Measurements from ENCODE around the gene FGFRL1. TPM values are rescaled to one million over a fixed set of nuclear protein-coding genes. Genes with fewer than 3 reads are reported as not detected.

FGFRL1 gene
- total RNA-seq, 4 donors from 2014 or later: 11.7 to 15.9 (median 14.2) TPM

- peak overlapping the region in 1 of 4 donors; percentile 38 for H3K27ac ChIP-seq
- H3K4me3 ChIP-seq: no peak overlapping the region
- no peaks in the 10 kb centered on the region for H3K36me3 ChIP-seq
- intact Hi-C loops (cut with DNase I; ENCODE audit: low total_unique reads): no loop called here
- H3K9me3 ChIP-seq: no peaks in the 10 kb centered on the region
- peaks cover 4 to 15% (median 10%) of the 10 kb centered on the region in 4 donors for H3K4me1 ChIP-seq
- TF ChIP-seq POLR2AphosphoS5 (IDR thresholded peaks at IDR 0.05) (no peak), CTCF (IDR thresholded peaks at IDR 0.05) (no peak), POLR2A (IDR thresholded peaks at IDR 0.05) (no peak), EP300 (IDR thresholded peaks at IDR 0.05; ENCODE audit: low read depth) (no peak)
- in situ Hi-C loops (cut with MboI; ENCODE audit: low pct_ligation_motif_present in 1 of 4, low pct_unique_long_range_greater_than_20kb in 1 of 4, low sequenced_read_pairs in 3 of 4): no loop called here
- no peaks in the 10 kb centered on the region for H3K27me3 ChIP-seq
- peak; percentile 55 for DNase-seq
- WGBS, 2 donors (ENCODE audit: low coverage in 1 of 2): 71% methylated on average over 18 of the region's 19 CpGs; no CpG with 5 or more reads in 1 of the 2 donors
Measured at GRCh38 chr4:1021386-1022050, 10.1 kb downstream of the FGFRL1 start.

- Histone ChIP-seq H3K27me3 (no peaks in the 10 kb centered on the region), H3K4me3 (no peak overlapping the region), H3K27ac (peak overlapping the region in 1 of 4 donors; percentile 38), H3K36me3 (no peaks in the 10 kb centered on the region), H3K4me1 (peaks cover 4 to 15% (median 10%) of the 10 kb centered on the region in 4 donors), H3K9me3 (no peaks in the 10 kb centered on the region)
- TF ChIP-seq EP300 (IDR thresholded peaks at IDR 0.05; ENCODE audit: low read depth): no peak
- TF ChIP-seq POLR2A (IDR thresholded peaks at IDR 0.05): no peak
- TF ChIP-seq POLR2AphosphoS5 (IDR thresholded peaks at IDR 0.05): no peak
- TF ChIP-seq CTCF (IDR thresholded peaks at IDR 0.05): no peak
- intact Hi-C loops (cut with DNase I; ENCODE audit: low total_unique reads): no loop called here
- no peak for DNase-seq
- in situ Hi-C loops (cut with MboI; ENCODE audit: low pct_ligation_motif_present in 1 of 4, low pct_unique_long_range_greater_than_20kb in 1 of 4, low sequenced_read_pairs in 3 of 4): no loop called here
- WGBS, 2 donors (ENCODE audit: low coverage in 1 of 2): 61% methylated on average over 8 of the region's 46 CpGs; no CpG with 5 or more reads in 1 of the 2 donors
Measured at GRCh38 chr4:1022051-1022738, 10.8 kb downstream of the FGFRL1 start.

- 67% methylated on average over 12 of the region's 19 CpGs; no CpG with 5 or more reads in 1 of the 2 donors for WGBS, 2 donors (ENCODE audit: low coverage in 1 of 2)
- in situ Hi-C loops (cut with MboI; ENCODE audit: low pct_ligation_motif_present in 1 of 4, low pct_unique_long_range_greater_than_20kb in 1 of 4, low sequenced_read_pairs in 3 of 4): no loop called here
- Histone ChIP-seq H3K9me3 (no peaks in the 10 kb centered on the region), H3K36me3 (no peaks in the 10 kb centered on the region), H3K27me3 (peaks cover 1% of the 10 kb centered on the region), H3K4me1 (peaks cover 4 to 15% (median 10%) of the 10 kb centered on the region in 4 donors), H3K27ac (peak overlapping the region in 1 of 4 donors; percentile 38), H3K4me3 (no peak overlapping the region)
- no peak for TF ChIP-seq CTCF (IDR thresholded peaks at IDR 0.05)
- TF ChIP-seq EP300 (IDR thresholded peaks at IDR 0.05; ENCODE audit: low read depth): no peak
- intact Hi-C loops (cut with DNase I; ENCODE audit: low total_unique reads): no loop called here
- peak; percentile 38 for DNase-seq
Measured at GRCh38 chr4:1022739-1023066, 11.3 kb downstream of the FGFRL1 start.

- H3K27me3 ChIP-seq: peaks cover 6% of the 10 kb centered on the region
- in situ Hi-C loops (cut with MboI; ENCODE audit: low pct_ligation_motif_present in 1 of 4, low pct_unique_long_range_greater_than_20kb in 1 of 4, low sequenced_read_pairs in 3 of 4): no loop called here
- WGBS, 2 donors (ENCODE audit: low coverage in 1 of 2): 70% methylated on average over 10 of the region's 20 CpGs; no CpG with 5 or more reads in 1 of the 2 donors
- H3K27ac ChIP-seq: no peak overlapping the region
- no peaks in the 10 kb centered on the region for H3K9me3 ChIP-seq
- TF ChIP-seq POLR2A (IDR thresholded peaks at IDR 0.05) (no peak), EP300 (IDR thresholded peaks at IDR 0.05; ENCODE audit: low read depth) (no peak), CTCF (IDR thresholded peaks at IDR 0.05) (no peak), POLR2AphosphoS5 (IDR thresholded peaks at IDR 0.05) (no peak)
- peaks cover 4 to 15% (median 10%) of the 10 kb centered on the region in 4 donors for H3K4me1 ChIP-seq
- no peak for DNase-seq
- H3K4me3 ChIP-seq: no peak overlapping the region
- H3K36me3 ChIP-seq: no peaks in the 10 kb centered on the region
- intact Hi-C loops (cut with DNase I; ENCODE audit: low total_unique reads): no loop called here
Measured at GRCh38 chr4:1023075-1023640, 11.7 kb downstream of the FGFRL1 start.
